Gastroesophageal sphincter (tissue), 4 donors: ENCODE measurements around the gene CBFA2T2. TPM values are rescaled to one million over a fixed set of nuclear protein-coding genes. Genes with fewer than 3 reads are reported as not detected.

Source experiments
- ATAC-seq: fragments of 150-250 bp; one replicate; pipeline ENCODE4 v1.9.1; 2016; ENCODE audit warnings: mild to moderate bottlenecking, moderate library complexity
- H3K27ac ChIP-seq, 4 donors: fragments of 200-600 bp; sonication (generic) in 3 of 4; 1 replicate in 3 of 4; 2 replicates in 1 of 4; pipeline ENCODE4 v1.5.1; 2016 to 2019
- H3K27me3 ChIP-seq: fragments of 200-600 bp; sonication (generic); one replicate; pipeline ENCODE4 v1.5.1; 2019
- H3K36me3 ChIP-seq, 2 donors: fragments of 200-600 bp; sonication (generic); one replicate each; pipeline ENCODE4 v1.5.1; 2019; ENCODE audit warnings: control low read depth in 1 of 2
- H3K4me1 ChIP-seq, 3 donors: fragments of 200-600 bp; sonication (generic); 1 replicate in 2 of 3; 2 replicates in 1 of 3; pipeline ENCODE4 v1.5.1; 2016 to 2019; ENCODE audit warnings: control low read depth in 2 of 3
- H3K4me3 ChIP-seq, 2 donors: fragments of 200-600 bp; sonication (generic); one replicate each; pipeline ENCODE4 v1.5.1; 2019; ENCODE audit warnings: mild to moderate bottlenecking in 1 of 2, moderate library complexity in 1 of 2
- H3K9me3 ChIP-seq, 3 donors: fragments of 200-600 bp; sonication (generic); one replicate each; pipeline ENCODE4 v1.5.1; 2017 to 2019; ENCODE audit warnings: control low read depth in 2 of 3
- EP300 ChIP-seq: sonication (generic); formaldehyde crosslinking; IDR thresholded peaks from one replicate; pipeline ENCODE4 v1.6.1; 2017; ENCODE audit warnings: antibody characterized with exemption, mild to moderate bottlenecking
- POLR2A ChIP-seq, 2 donors: fragments of 450-650 bp; IDR thresholded peaks; one replicate each; pipeline ENCODE4 v1.6.1; 2017; ENCODE audit warnings: antibody characterized with exemption in 2 of 2, mild to moderate bottlenecking in 2 of 2, moderate library complexity in 1 of 2
- POLR2AphosphoS5 ChIP-seq: sonication (generic); formaldehyde crosslinking; IDR thresholded peaks from one replicate; pipeline ENCODE4 v1.6.1; 2017; ENCODE audit warnings: antibody characterized with exemption
- WGBS, 2 donors: methylation state at CpG; one replicate each; pipeline ENCODE4 v1.1.5; 2018; ENCODE audit warnings: low coverage in 1 of 2; 5-methylcytosine and 5-hydroxymethylcytosine counted together
- total RNA-seq, 4 donors: library from RNA; depleted of rRNA; stranded (reverse); fragments of >200 nt; gene quantifications; one replicate each; pipeline ENCODE4 v1.1.0, GENCODE V29; 2016
- TF ChIP-seq, protein P1 (sequence below), 4 experiments: fragments of 200-600 bp in 2 of 4; fragments of 450-650 bp in 2 of 4; sonication (generic) in 1 of 4; IDR thresholded peaks; one replicate each; pipeline ENCODE4 v1.5.1; 2017 to 2019; ENCODE audit warnings: antibody characterized with exemption in 4 of 4, mild to moderate bottlenecking in 2 of 4, moderate library complexity in 2 of 4

The CBFA2T2 gene
- total RNA-seq, 4 donors from 2014 or later: 11.1 to 17.4 (median 14.2) TPM

DNA sequence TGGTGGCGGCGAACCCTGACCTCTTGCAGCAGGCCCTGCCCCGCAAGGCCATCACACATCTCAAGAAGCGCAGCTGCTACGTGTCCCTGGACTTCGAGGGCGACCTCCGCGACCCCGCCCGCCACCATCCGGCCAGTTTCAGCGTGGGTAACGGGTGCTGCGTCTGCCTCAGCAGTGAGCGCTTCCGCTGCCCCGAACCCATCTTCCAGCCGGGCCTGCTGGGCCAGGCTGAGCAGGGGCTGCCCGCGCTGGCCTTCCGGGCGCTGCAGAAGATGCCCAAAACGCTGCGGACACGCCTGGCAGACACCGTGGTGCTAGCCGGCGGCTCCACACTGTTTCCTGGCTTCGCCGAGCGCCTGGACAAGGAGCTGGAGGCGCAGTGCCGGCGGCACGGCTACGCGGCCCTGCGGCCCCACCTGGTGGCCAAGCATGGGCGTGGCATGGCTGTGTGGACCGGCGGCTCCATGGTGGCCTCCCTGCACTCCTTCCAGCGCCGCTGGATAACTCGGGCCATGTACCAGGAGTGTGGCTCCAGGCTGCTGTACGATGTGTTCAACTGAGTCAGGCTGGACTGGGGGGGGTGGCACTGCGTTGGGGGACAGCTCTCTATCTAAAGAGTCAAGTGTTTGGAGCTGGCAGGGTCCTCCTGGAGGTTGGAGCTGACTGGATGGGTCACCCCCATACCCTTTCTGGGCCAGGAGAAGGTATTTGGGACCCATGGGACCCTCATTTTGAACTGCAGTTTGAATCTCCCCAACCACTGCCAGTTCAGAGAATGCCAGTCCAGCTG lies 178.0 kb downstream of the CBFA2T2 start:
- TF ChIP-seq, protein P1, sequence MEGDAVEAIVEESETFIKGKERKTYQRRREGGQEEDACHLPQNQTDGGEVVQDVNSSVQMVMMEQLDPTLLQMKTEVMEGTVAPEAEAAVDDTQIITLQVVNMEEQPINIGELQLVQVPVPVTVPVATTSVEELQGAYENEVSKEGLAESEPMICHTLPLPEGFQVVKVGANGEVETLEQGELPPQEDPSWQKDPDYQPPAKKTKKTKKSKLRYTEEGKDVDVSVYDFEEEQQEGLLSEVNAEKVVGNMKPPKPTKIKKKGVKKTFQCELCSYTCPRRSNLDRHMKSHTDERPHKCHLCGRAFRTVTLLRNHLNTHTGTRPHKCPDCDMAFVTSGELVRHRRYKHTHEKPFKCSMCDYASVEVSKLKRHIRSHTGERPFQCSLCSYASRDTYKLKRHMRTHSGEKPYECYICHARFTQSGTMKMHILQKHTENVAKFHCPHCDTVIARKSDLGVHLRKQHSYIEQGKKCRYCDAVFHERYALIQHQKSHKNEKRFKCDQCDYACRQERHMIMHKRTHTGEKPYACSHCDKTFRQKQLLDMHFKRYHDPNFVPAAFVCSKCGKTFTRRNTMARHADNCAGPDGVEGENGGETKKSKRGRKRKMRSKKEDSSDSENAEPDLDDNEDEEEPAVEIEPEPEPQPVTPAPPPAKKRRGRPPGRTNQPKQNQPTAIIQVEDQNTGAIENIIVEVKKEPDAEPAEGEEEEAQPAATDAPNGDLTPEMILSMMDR (IDR thresholded peaks at IDR 0.05): peak in 3 of 4 experiments; percentile 89 to 99 (median 92)
- no peak for TF ChIP-seq POLR2A (IDR thresholded peaks at IDR 0.05)
- peak overlapping the region; percentile 24 to 69 for H3K4me3 ChIP-seq
- peaks cover 0 to 90% (median 26%) of the 10 kb centered on the region in 3 donors for H3K4me1 ChIP-seq
- H3K36me3 ChIP-seq: peaks cover 0 to 36% of the 10 kb centered on the region in 2 donors
- no CpG with 5 or more reads among the region's 47 CpGs for WGBS, 2 donors
- H3K9me3 ChIP-seq: no peaks in the 10 kb centered on the region
- ATAC-seq: peak; percentile 65
- H3K27me3 ChIP-seq: no peaks in the 10 kb centered on the region
- peak overlapping the region; percentile 36 to 96 (median 92) for H3K27ac ChIP-seq

DNA sequence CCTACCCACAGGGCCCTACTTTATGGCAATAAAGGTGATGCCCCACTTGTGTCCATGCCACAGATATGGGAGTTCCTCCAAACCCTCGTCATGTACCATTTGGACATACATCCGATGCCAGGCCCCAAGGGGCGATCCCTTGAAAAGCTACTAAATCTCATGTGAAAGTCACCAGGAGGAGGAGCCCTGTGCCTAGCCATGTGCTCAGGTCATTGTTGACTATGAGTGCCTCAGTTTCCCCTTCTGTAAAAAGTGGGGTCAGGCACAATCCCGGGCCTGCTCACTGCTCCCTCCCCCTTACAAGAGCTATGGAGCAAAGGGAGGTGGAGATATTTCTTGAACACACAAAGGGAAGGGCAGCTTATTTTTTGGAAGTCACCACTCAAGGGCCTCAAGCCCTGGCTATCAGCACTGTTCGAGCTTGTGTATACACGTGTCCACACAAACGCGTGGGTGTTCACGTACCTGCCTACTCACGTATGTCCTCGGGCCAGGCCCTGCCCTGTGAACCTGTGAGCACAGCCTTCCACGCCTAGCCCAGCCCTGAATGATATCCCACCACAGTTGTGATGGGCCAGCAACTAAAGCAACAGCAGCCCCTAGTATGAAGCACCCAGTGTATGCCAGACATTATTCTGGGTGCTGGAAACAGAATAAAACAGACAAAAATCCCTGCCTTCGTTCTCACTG lies 178.7 kb downstream of the CBFA2T2 start:
- H3K36me3 ChIP-seq: peaks cover 0 to 36% of the 10 kb centered on the region in 2 donors
- peak overlapping the region in 1 of 2 donors; percentile 69 for H3K4me3 ChIP-seq
- no peaks in the 10 kb centered on the region for H3K27me3 ChIP-seq
- H3K27ac ChIP-seq: peak overlapping the region in 3 of 4 donors; percentile 89 to 96 (median 95)
- H3K9me3 ChIP-seq: no peaks in the 10 kb centered on the region
- peaks cover 0 to 94% (median 32%) of the 10 kb centered on the region in 3 donors for H3K4me1 ChIP-seq
- TF ChIP-seq EP300 (no peak), POLR2AphosphoS5 (no peak), POLR2A (IDR thresholded peaks at IDR 0.05) (no peak)
- TF ChIP-seq, protein P1 (IDR thresholded peaks at IDR 0.05): no peak
- no peak for ATAC-seq
- 88 to 100% methylated on average over 1 to 3 of the region's 13 CpGs for WGBS, 2 donors

DNA sequence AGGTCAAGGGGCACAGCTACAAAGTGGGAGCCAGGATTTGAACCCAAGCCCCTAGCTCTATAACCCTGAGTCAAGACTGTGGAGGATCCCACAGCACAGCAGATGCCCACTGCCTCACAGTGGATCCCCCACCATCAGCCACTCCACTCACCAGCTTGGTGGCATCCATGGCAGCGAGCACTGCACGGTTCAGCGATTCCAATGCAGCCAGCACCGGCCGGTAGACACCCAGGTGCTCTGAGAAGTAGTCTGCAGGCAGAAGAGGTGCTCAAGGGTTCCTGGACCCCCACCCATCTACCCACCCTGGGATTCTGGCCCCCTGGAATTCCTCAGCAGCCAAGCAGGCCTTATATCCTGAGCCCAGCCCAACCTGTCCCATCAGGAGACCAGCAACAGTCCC lies 179.3 kb downstream of the CBFA2T2 start:
- no peak for ATAC-seq
- Histone ChIP-seq H3K4me1 (peaks cover 0 to 92% (median 28%) of the 10 kb centered on the region in 3 donors), H3K36me3 (peaks cover 0 to 36% of the 10 kb centered on the region in 2 donors), H3K4me3 (no peak overlapping the region), H3K27me3 (no peaks in the 10 kb centered on the region), H3K9me3 (no peaks in the 10 kb centered on the region), H3K27ac (peak overlapping the region in 3 of 4 donors; percentile 26 to 89 (median 56))
- no peak for TF ChIP-seq EP300
- TF ChIP-seq, protein P1 (IDR thresholded peaks at IDR 0.05): no peak
- no peak for TF ChIP-seq POLR2A (IDR thresholded peaks at IDR 0.05)
- TF ChIP-seq POLR2AphosphoS5: no peak
- no CpG with 5 or more reads among the region's 5 CpGs for WGBS, 2 donors

DNA sequence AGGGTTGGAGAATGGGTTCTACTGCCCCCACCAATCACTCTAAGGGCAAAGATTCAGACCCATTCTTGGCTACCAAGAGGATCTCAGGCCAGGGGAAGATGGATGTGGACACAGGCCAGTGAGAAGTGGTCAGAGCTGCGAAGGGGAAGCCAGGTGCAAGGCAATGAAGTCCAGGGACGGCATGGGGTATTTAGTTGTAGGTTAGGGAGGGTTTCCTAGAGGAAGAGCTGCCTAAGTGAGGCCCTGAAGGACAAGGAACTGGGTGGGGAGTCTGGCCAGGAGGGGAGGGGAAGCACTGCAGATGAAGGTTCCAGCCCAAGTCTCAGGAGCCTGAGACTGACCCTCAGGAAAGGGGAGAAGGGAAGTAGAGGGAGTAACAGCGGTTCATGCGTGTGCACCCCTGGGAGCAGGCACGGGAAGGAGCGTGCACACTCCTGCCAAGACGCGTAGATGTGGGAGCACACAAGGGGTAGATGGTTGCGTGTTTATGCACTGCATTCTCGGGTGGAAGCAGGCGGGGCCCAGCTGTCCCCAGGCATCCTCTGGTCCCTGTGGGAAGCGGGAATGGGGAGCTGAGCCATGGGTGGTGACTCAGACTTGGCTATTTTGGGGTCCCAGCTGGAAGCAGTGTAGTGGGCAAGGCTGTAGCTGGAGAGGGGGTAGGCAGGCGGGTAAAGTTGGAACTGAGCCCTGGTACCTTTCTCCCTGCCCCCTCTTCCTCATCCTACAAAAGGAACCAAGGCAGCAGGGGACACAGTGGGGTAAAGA lies 180.2 kb downstream of the CBFA2T2 start:
- Histone ChIP-seq H3K4me3 (no peak overlapping the region), H3K27me3 (no peaks in the 10 kb centered on the region), H3K27ac (peak overlapping the region in 3 of 4 donors; percentile 26 to 97 (median 56)), H3K36me3 (peaks cover 0 to 36% of the 10 kb centered on the region in 2 donors), H3K4me1 (peaks cover 0 to 93% (median 32%) of the 10 kb centered on the region in 3 donors), H3K9me3 (no peaks in the 10 kb centered on the region)
- WGBS, 2 donors: 64 to 86% methylated on average over 4 to 11 of the region's 13 CpGs
- ATAC-seq: no peak
- no peak for TF ChIP-seq EP300
- no peak for TF ChIP-seq POLR2AphosphoS5
- no peak for TF ChIP-seq POLR2A (IDR thresholded peaks at IDR 0.05)
- TF ChIP-seq, protein P1 (IDR thresholded peaks at IDR 0.05): no peak
